Hypothalamus (tissue), 51 donors: ENCODE results near the gene FBXL16.

ENCODE experiments used
- DNase-seq, 51 donors: peaks; one replicate each; lab custom pipeline; 2025; lab: John Stamatoyannopoulos, UW

Gene FBXL16

GRCh38 chr16:734981-735881, 29.6 kb upstream of the FBXL16 start:
- no peak for DNase-seq

- peak in 1 of 51 donors; percentile 19 for DNase-seq
Measured at GRCh38 chr16:734208-734980, 28.8 kb upstream of the FBXL16 start.

GRCh38 chr16:733382-734207, 28.0 kb upstream of the FBXL16 start:
- peak in 1 of 51 donors; percentile 33 for DNase-seq

GRCh38 chr16:732936-733335, 27.3 kb upstream of the FBXL16 start:
- DNase-seq, result peak in 1 of 51 donors; percentile 25

GRCh38 chr16:732332-732731, 26.7 kb upstream of the FBXL16 start:
- no peak for DNase-seq

GRCh38 chr16:730666-731509, 25.3 kb upstream of the FBXL16 start:
- DNase-seq, result no peak

- DNase-seq, result no peak
Measured at GRCh38 chr16:729768-730665, 24.4 kb upstream of the FBXL16 start.

- DNase-seq, result peak in 2 of 51 donors; percentile 42 to 43
Measured at GRCh38 chr16:728890-729744, 23.5 kb upstream of the FBXL16 start.

- peak in 42 of 51 donors; percentile 13 to 86 (median 58) for DNase-seq
Measured at GRCh38 chr16:728131-728889, 22.7 kb upstream of the FBXL16 start.

- DNase-seq, result no peak
Measured at GRCh38 chr16:727291-727977, 21.8 kb upstream of the FBXL16 start.

GRCh38 chr16:726438-727290, 21.1 kb upstream of the FBXL16 start, which contains the start of the genes CCDC78 and HAGHL:
TSS of gene CCDC78 (minus strand) at chr16:726443. CDS start at chr16:726367, 76 bp downstream.
TSS of gene HAGHL (plus strand) at chr16:727106. CDS start at chr16:727510, 404 bp downstream.
- DNase-seq, result peak in 46 of 51 donors; percentile 14 to 83 (median 53)

GRCh38 chr16:726188-726437, 20.5 kb upstream of the FBXL16 start:
- peak in 1 of 51 donors; percentile 6 for DNase-seq

- DNase-seq, result no peak
Measured at GRCh38 chr16:725463-726187, 20.0 kb upstream of the FBXL16 start.

GRCh38 chr16:725041-725376, 19.4 kb upstream of the FBXL16 start:
- DNase-seq, result no peak
